Testis (tissue), 3 donors: ENCODE measurements around the gene BPTF. TPM values are rescaled to one million over a fixed set of nuclear protein-coding genes. Genes with fewer than 3 reads are reported as not detected.
A peak's percentile ranks its signal among the peaks of the same experiment; 100 is the strongest.
"Not testable (repeated sequence)": the region's sequence is repeated elsewhere in the genome, so short reads cannot be mapped to it uniquely, and the experiment has no call there.

ENCODE experiments used
- DNase-seq: peaks from one replicate; pipeline ENCODE4 v3.0.0-alpha.2; 2019
- H3K27ac ChIP-seq, 2 donors: fragments of 200-600 bp; sonication (generic); one replicate each; pipeline ENCODE4 v1.5.1; 2019
- H3K27me3 ChIP-seq: fragments of 200-600 bp; sonication (generic); one replicate; pipeline ENCODE4 v1.5.1; 2019
- H3K36me3 ChIP-seq: fragments of 200-600 bp; sonication (generic); one replicate; pipeline ENCODE4 v1.5.1; 2017; ENCODE audit warnings: low read depth; ENCODE audit errors: missing control alignments
- H3K4me1 ChIP-seq: fragments of 200-600 bp; sonication (generic); one replicate; pipeline ENCODE4 v1.5.1; 2019
- H3K4me3 ChIP-seq, 2 donors: fragments of 200-600 bp; sonication (generic); one replicate each; pipeline ENCODE4 v1.5.1; 2017 to 2019
- H3K9me3 ChIP-seq: fragments of 200-600 bp; sonication (generic); one replicate; pipeline ENCODE4 v1.5.1; 2017
- CTCF ChIP-seq, 3 experiments: fragments of 450-650 bp in 2 of 3; fragments of 200-600 bp in 1 of 3; sonication (generic) in 1 of 3; IDR thresholded peaks; one replicate each; pipeline ENCODE4 v1.5.1; 2016 to 2019; ENCODE audit warnings: antibody characterized with exemption in 3 of 3, mild to moderate bottlenecking in 2 of 3, moderate library complexity in 1 of 3
- POLR2A ChIP-seq: fragments of 450-650 bp; IDR thresholded peaks from one replicate; pipeline ENCODE4 v1.6.1; 2017; ENCODE audit warnings: antibody characterized with exemption, mild to moderate bottlenecking, moderate library complexity
- WGBS, 2 donors: methylation state at CpG; one replicate each; pipeline ENCODE4 v1.1.5; 2018; 5-methylcytosine and 5-hydroxymethylcytosine counted together
- intact Hi-C: fragments of 100-400 bp; cut with DNase I; formaldehyde crosslinking; loops from one replicate; pipeline ENCODE4 v1.15.1; 2023; ENCODE audit warnings: low total_unique reads
- polyA plus RNA-seq: library from polyadenylated mRNA; stranded (reverse); fragments of 350-450 nt; fragmentation: Illumina TruSeq; extraction: RNeasy Lipid Tissue Mini Kit (QIAGEN cat#74804); gene quantifications from one replicate; pipeline ENCODE4 v1.2.3, GENCODE V29; 2014; ENCODE audit warnings: low read depth, low replicate concordance; ENCODE audit not compliant: insufficient read depth
- total RNA-seq, 2 donors: library from RNA; depleted of rRNA; stranded (reverse); fragments of >200 nt; gene quantifications; one replicate each; pipeline ENCODE4 v1.2.3, GENCODE V29; 2016

The BPTF gene
- total and polyA plus RNA-seq, 3 donors from 2014 or later = 37.3 to 208 (median 198) TPM

- intact Hi-C loops = no loop called here
- peak overlapping the region; percentile 94 to 97 for H3K27ac ChIP-seq
- H3K9me3 ChIP-seq = no peaks in the 10 kb centered on the region
- peaks cover 5% of the 10 kb centered on the region for H3K4me1 ChIP-seq
- DNase-seq = peak; percentile 89
- H3K4me3 ChIP-seq = peak overlapping the region; percentile 79 to 80
- TF ChIP-seq CTCF (IDR thresholded peaks at IDR 0.05) (peak in 2 of 3 experiments; percentile 8 to 22), POLR2A (no peak)
- WGBS, 2 donors = 0% methylated on average over 65 of the region's 144 CpGs; no CpG with 5 or more reads in 1 of the 2 donors
- H3K36me3 ChIP-seq = no peaks in the 10 kb centered on the region
- no peaks in the 10 kb centered on the region for H3K27me3 ChIP-seq
Observed at GRCh38 chr17:67993153-67993997, 168.1 kb downstream of the BPTF start.

- no peaks in the 10 kb centered on the region for H3K36me3 ChIP-seq
- peak overlapping the region; percentile 74 to 79 for H3K4me3 ChIP-seq
- H3K27me3 ChIP-seq = no peaks in the 10 kb centered on the region
- no peak for TF ChIP-seq CTCF (IDR thresholded peaks at IDR 0.05)
- TF ChIP-seq POLR2A = no peak
- DNase-seq = no peak
- no peaks in the 10 kb centered on the region for H3K9me3 ChIP-seq
- intact Hi-C loops = no loop called here
- H3K4me1 ChIP-seq = peaks cover 5% of the 10 kb centered on the region
- H3K27ac ChIP-seq = peak overlapping the region; percentile 91 to 96
- 2% methylated on average over 21 of the region's 21 CpGs for WGBS, 2 donors
Observed at GRCh38 chr17:67993998-67994361, 168.7 kb downstream of the BPTF start.

GRCh38 chr17:67994817-67995569 lies 169.7 kb downstream of the BPTF start:
- H3K27ac ChIP-seq = peak overlapping the region in 1 of 2 donors; percentile 39
- H3K9me3 ChIP-seq = no peaks in the 10 kb centered on the region
- DNase-seq = no peak
- TF ChIP-seq CTCF (IDR thresholded peaks at IDR 0.05) (no peak), POLR2A (no peak)
- H3K4me1 ChIP-seq = peaks cover 5% of the 10 kb centered on the region
- H3K4me3 ChIP-seq = peak overlapping the region; percentile 36 to 64
- WGBS, 2 donors = 14 to 23% methylated on average over 9 of the region's 9 CpGs
- H3K27me3 ChIP-seq = no peaks in the 10 kb centered on the region
- H3K36me3 ChIP-seq = no peaks in the 10 kb centered on the region
- intact Hi-C loops = no loop called here

- intact Hi-C loops = no loop called here
- H3K27me3 ChIP-seq = no peaks in the 10 kb centered on the region
- TF ChIP-seq POLR2A (no peak), CTCF (IDR thresholded peaks at IDR 0.05) (no peak)
- H3K27ac ChIP-seq = peak overlapping the region in 1 of 2 donors; percentile 39
- peaks cover 5% of the 10 kb centered on the region for H3K4me1 ChIP-seq
- H3K36me3 ChIP-seq = no peaks in the 10 kb centered on the region
- peak overlapping the region; percentile 36 to 64 for H3K4me3 ChIP-seq
- H3K9me3 ChIP-seq = no peaks in the 10 kb centered on the region
- DNase-seq = no peak
- 0% methylated on average over 27 to 43 of the region's 43 CpGs for WGBS, 2 donors
Observed at GRCh38 chr17:67995570-67996263, 170.4 kb downstream of the BPTF start.

GRCh38 chr17:67996301-67997171 lies 171.2 kb downstream of the BPTF start, which contains the start of gene C17orf58:
C17orf58 (minus strand) TSS chr17:67996469; CDS start chr17:67996198, 271 bp downstream.
- H3K4me1 ChIP-seq, intact Hi-C loops, H3K36me3 ChIP-seq, H3K27me3 ChIP-seq, H3K9me3 ChIP-seq: not testable (repeated sequence)
- Histone ChIP-seq H3K4me3 (peak within 1 kb of the TSS; percentile 36 to 64), H3K27ac (peak within 1 kb of the TSS in 1 of 2 donors; percentile 39)
- DNase-seq = peak; percentile 31
- 18 to 27% methylated on average over 20 to 25 of the region's 25 CpGs for WGBS, 2 donors
